Lower leg skin (tissue), 4 donors: ENCODE data around the gene ADAT2. TPM values are rescaled to one million over a fixed set of nuclear protein-coding genes. Genes with fewer than 3 reads are reported as not detected.

Experiments
- DNase-seq, 2 donors: peaks; one replicate each; pipeline ENCODE4 v3.0.0-alpha.2; 2019; ENCODE audit warnings: low spot score in 2 of 2
- H3K4me3 ChIP-seq: fragments of 200-600 bp; sonication (generic); 2 replicates; pipeline ENCODE4 v1.5.1; 2017; ENCODE audit warnings: mild to moderate bottlenecking, low read depth; ENCODE audit not compliant: poor library complexity, severe bottlenecking
- CTCF ChIP-seq, 3 donors: fragments of 450-650 bp; IDR thresholded peaks; one replicate each; pipeline ENCODE4 v1.5.1; 2016; ENCODE audit warnings: antibody characterized with exemption in 3 of 3, mild to moderate bottlenecking in 3 of 3, moderate library complexity in 2 of 3
- POLR2A ChIP-seq, 2 donors: fragments of 450-650 bp; IDR thresholded peaks; one replicate each; pipeline ENCODE4 v1.6.1; 2016 to 2017; ENCODE audit warnings: antibody characterized with exemption in 2 of 2, mild to moderate bottlenecking in 1 of 2, moderate library complexity in 1 of 2
- WGBS, 2 donors: methylation state at CpG; one replicate each; pipeline ENCODE4 v1.1.5; 2018; 5-methylcytosine and 5-hydroxymethylcytosine counted together
- intact Hi-C: fragments of 100-400 bp; cut with DNase I; formaldehyde crosslinking; loops from one replicate; pipeline ENCODE4 v1.15.0; 2023; ENCODE audit warnings: low total_unique reads
- total RNA-seq, 4 donors: library from RNA; depleted of rRNA; stranded (reverse); fragments of >200 nt; gene quantifications; one replicate each; pipeline ENCODE4 v1.1.0, GENCODE V29; 2016

ADAT2 gene
- total RNA-seq: 1 to 10 TPM; 2.2 to 5.3 (median 3.9) TPM

GRCh38 chr6:143450453-143451371 is at the start of gene ADAT2, which contains the start of gene PEX3:
TSS of gene ADAT2 (minus strand) at chr6:143450695. CDS start at chr6:143450658, 37 bp downstream.
TSS of gene PEX3 (plus strand) at chr6:143450805. CDS start at chr6:143451043, 238 bp downstream.
- 1 to 2% methylated on average over 33 to 42 of the region's 56 CpGs for WGBS, 2 donors
- TF ChIP-seq CTCF (IDR thresholded peaks at IDR 0.05): no peak
- peak; percentile 91 to 98 for DNase-seq
- peak within 1 kb of the TSS; percentile 66 for H3K4me3 ChIP-seq
- intact Hi-C loops: no loop called here

- intact Hi-C loops: no loop called here
- TF ChIP-seq POLR2A (IDR thresholded peaks at IDR 0.05): no peak
- no peak for TF ChIP-seq CTCF (IDR thresholded peaks at IDR 0.05)
- 68 to 76% methylated on average over 4 of the region's 4 CpGs for WGBS, 2 donors
Observed at GRCh38 chr6:143498428-143498827, 47.9 kb upstream of the ADAT2 start.

GRCh38 chr6:143496974-143497373 is 46.5 kb upstream of the ADAT2 start:
- H3K4me3 ChIP-seq: no peak overlapping the region
- TF ChIP-seq POLR2A (IDR thresholded peaks at IDR 0.05) (no peak), CTCF (IDR thresholded peaks at IDR 0.05) (no peak)
- intact Hi-C loops: no loop called here
- DNase-seq: no peak
- 96 to 100% methylated on average over 1 of the region's 1 CpG for WGBS, 2 donors

More at GRCh38 chr6:143498428-143498827, 47.9 kb upstream of the ADAT2 start:
- no peak for DNase-seq
- H3K4me3 ChIP-seq: no peak overlapping the region

- no peak for DNase-seq
- no peak overlapping the region for H3K4me3 ChIP-seq
- WGBS, 2 donors: 95% methylated on average over 8 of the region's 8 CpGs
- TF ChIP-seq POLR2A (IDR thresholded peaks at IDR 0.05) (no peak), CTCF (IDR thresholded peaks at IDR 0.05) (no peak)
- intact Hi-C loops: no loop called here
Observed at GRCh38 chr6:143490775-143491174, 40.3 kb upstream of the ADAT2 start.

- 91 to 96% methylated on average over 1 of the region's 1 CpG for WGBS, 2 donors
- no peak overlapping the region for H3K4me3 ChIP-seq
- TF ChIP-seq CTCF (IDR thresholded peaks at IDR 0.05) (no peak), POLR2A (IDR thresholded peaks at IDR 0.05) (no peak)
- DNase-seq: no peak
- intact Hi-C loops: no loop called here
Observed at GRCh38 chr6:143490244-143490643, 39.7 kb upstream of the ADAT2 start.
